Tibial nerve (tissue), 4 donors: ENCODE results near the gene MSI2. TPM values are rescaled to one million over a fixed set of nuclear protein-coding genes. Genes with fewer than 3 reads are reported as not detected.

Experiments used
- DNase-seq, 2 donors: peaks; one replicate each; pipeline ENCODE4 v3.0.0-alpha.2; 2019; ENCODE audit warnings: low spot score in 2 of 2
- H3K27ac ChIP-seq, 4 donors: fragments of 200-600 bp; sonication (generic) in 3 of 4; one replicate each; pipeline ENCODE4 v1.5.1; 2017 to 2019; ENCODE audit warnings: mild to moderate bottlenecking in 1 of 4
- H3K27me3 ChIP-seq, 2 donors: fragments of 200-600 bp; sonication (generic) in 1 of 2; one replicate each; pipeline versions ENCODE4 v1.5.1 to v1.6.0; 2017 to 2019
- H3K36me3 ChIP-seq, 3 donors: fragments of 200-600 bp; sonication (generic); one replicate each; pipeline ENCODE4 v1.5.1; 2018 to 2019
- H3K4me1 ChIP-seq, 4 donors: fragments of 200-600 bp; sonication (generic) in 3 of 4; one replicate each; pipeline ENCODE4 v1.5.1; 2017 to 2019
- H3K4me3 ChIP-seq, 4 donors: fragments of 200-600 bp; sonication (generic) in 3 of 4; one replicate each; pipeline ENCODE4 v1.5.1; 2017 to 2019; ENCODE audit warnings: mild to moderate bottlenecking in 1 of 4, moderate library complexity in 1 of 4
- H3K9me3 ChIP-seq, 4 donors: fragments of 200-600 bp; sonication (generic) in 3 of 4; one replicate each; pipeline ENCODE4 v1.5.1; 2017 to 2019
- EP300 ChIP-seq, 2 donors: sonication (generic); formaldehyde crosslinking; IDR thresholded peaks; one replicate each; pipeline ENCODE4 v1.6.1; 2017; ENCODE audit warnings: antibody characterized with exemption in 2 of 2, mild to moderate bottlenecking in 1 of 2
- POLR2A ChIP-seq, 2 donors: fragments of 450-650 bp; IDR thresholded peaks; one replicate each; pipeline ENCODE4 v1.6.1; 2017; ENCODE audit warnings: antibody characterized with exemption in 2 of 2, mild to moderate bottlenecking in 2 of 2, moderate library complexity in 2 of 2
- WGBS, 2 donors: methylation state at CpG; one replicate each; pipeline ENCODE4 v1.1.5; 2018; 5-methylcytosine and 5-hydroxymethylcytosine counted together
- total RNA-seq, 4 donors: library from RNA; depleted of rRNA; stranded (reverse); fragments of >200 nt; gene quantifications; one replicate each; pipeline ENCODE4 v1.1.0, GENCODE V29; 2016
- TF ChIP-seq, protein P1 (sequence below), 5 experiments: fragments of 200-600 bp in 3 of 5; fragments of 450-650 bp in 2 of 5; sonication (generic) in 3 of 5; IDR thresholded peaks; one replicate each; pipeline ENCODE4 v1.5.1; 2016 to 2019; ENCODE audit warnings: antibody characterized with exemption in 5 of 5, mild to moderate bottlenecking in 3 of 5, moderate library complexity in 2 of 5

MSI2 gene
- total RNA-seq, 4 donors from 2014 or later, result 11.5 to 18.3 (median 14.2) TPM

DNA sequence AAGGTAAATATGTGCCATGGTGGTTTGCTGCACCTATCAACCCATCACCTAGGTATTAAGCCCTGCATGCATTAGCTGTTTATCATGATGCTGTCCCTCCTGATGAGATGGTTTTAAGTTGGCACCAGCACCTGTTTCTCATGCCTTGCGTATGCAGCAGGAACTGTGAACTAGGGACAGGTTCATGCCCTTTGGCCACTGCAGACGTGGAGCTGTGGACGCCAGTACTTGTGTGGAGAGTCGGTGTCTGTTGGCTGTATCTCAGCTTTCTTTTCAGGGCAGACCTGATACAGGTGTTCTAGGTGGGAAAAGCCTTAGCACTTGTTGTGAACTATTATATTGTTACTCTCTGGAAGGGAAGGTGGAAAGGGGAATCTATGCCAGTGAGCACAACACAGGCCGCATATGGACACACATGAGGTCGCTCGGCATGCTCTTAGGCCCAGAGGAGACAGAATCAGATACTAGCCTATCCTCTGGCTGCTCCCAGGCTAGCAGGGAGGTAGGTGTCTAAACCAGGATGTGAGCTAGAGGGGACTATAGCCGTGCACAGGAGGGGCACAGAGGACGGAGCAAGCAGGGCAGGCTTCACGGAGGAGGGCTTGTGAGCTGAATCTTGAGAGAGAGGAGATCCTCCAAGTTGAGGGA lies 22.5 kb downstream of the MSI2 start:
- WGBS, 2 donors, result 96 to 97% methylated on average over 10 of the region's 10 CpGs
- no peak for TF ChIP-seq EP300 (IDR thresholded peaks at IDR 0.05)
- TF ChIP-seq, protein P1, sequence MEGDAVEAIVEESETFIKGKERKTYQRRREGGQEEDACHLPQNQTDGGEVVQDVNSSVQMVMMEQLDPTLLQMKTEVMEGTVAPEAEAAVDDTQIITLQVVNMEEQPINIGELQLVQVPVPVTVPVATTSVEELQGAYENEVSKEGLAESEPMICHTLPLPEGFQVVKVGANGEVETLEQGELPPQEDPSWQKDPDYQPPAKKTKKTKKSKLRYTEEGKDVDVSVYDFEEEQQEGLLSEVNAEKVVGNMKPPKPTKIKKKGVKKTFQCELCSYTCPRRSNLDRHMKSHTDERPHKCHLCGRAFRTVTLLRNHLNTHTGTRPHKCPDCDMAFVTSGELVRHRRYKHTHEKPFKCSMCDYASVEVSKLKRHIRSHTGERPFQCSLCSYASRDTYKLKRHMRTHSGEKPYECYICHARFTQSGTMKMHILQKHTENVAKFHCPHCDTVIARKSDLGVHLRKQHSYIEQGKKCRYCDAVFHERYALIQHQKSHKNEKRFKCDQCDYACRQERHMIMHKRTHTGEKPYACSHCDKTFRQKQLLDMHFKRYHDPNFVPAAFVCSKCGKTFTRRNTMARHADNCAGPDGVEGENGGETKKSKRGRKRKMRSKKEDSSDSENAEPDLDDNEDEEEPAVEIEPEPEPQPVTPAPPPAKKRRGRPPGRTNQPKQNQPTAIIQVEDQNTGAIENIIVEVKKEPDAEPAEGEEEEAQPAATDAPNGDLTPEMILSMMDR (IDR thresholded peaks at IDR 0.05), result no peak
- no peak for TF ChIP-seq POLR2A (IDR thresholded peaks at IDR 0.05)

DNA sequence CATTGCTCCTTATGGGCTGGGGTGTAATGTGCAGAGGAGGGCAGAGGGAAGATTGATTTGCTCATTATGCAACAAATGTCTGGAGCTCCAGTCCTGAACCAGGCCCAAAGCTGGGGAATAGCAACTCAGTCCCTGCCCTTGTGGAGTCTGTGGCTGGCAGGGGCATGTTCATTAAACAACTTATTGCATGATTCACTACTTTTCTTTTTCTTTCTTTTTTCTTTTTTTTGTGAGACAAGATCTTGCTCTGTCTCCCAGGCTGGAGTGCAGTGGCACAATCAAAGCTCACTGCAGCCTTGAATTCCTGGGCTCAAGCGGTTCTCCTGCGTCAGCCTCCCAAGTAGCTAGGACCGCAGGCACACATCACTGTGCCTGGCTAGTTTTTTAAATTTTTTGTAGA lies 23.1 kb downstream of the MSI2 start:
- 97 to 100% methylated on average over 3 of the region's 3 CpGs for WGBS, 2 donors
- Histone ChIP-seq H3K4me3 (no peak overlapping the region), H3K36me3 (peaks cover 0 to 4% (median 0%) of the 10 kb centered on the region in 3 donors), H3K4me1 (no peaks in the 10 kb centered on the region), H3K27me3 (no peaks in the 10 kb centered on the region), H3K27ac (no peak overlapping the region), H3K9me3 (no peaks in the 10 kb centered on the region)
- no peak for DNase-seq
- TF ChIP-seq, protein P1 (IDR thresholded peaks at IDR 0.05), result no peak
- TF ChIP-seq EP300 (IDR thresholded peaks at IDR 0.05), result no peak
- no peak for TF ChIP-seq POLR2A (IDR thresholded peaks at IDR 0.05)

More for the DNA sequence above, 22.5 kb downstream of the MSI2 start:
- no peaks in the 10 kb centered on the region for H3K9me3 ChIP-seq
- no peak overlapping the region for H3K4me3 ChIP-seq
- no peak for DNase-seq
- peaks cover 0 to 4% (median 0%) of the 10 kb centered on the region in 3 donors for H3K36me3 ChIP-seq
- no peak overlapping the region for H3K27ac ChIP-seq
- H3K4me1 ChIP-seq, result no peaks in the 10 kb centered on the region
- H3K27me3 ChIP-seq, result no peaks in the 10 kb centered on the region

DNA sequence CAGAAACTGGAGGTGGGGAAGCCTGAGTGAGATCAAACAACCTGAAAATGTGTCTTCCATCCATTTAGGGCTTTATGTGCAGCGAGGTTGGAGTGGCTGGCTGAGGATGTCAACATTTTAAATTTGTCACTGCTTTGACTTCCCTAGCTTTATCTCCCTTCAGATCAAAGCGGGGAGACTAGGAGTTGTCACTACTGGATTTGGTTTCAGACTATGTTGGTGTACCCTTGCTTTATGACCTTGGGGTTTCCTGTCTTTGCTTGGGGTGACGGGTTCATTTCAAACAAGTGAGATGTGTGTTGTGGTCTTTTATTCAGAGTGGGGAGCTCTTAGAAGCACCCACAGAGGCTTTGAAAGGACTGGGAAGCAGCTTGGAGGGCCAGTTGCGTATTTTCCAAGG lies 25.6 kb downstream of the MSI2 start:
- 93 to 94% methylated on average over 4 of the region's 4 CpGs for WGBS, 2 donors
- H3K9me3 ChIP-seq, result no peaks in the 10 kb centered on the region
- H3K27ac ChIP-seq, result no peak overlapping the region
- H3K36me3 ChIP-seq, result peaks cover 0 to 4% (median 0%) of the 10 kb centered on the region in 3 donors
- no peak for DNase-seq
- no peak for TF ChIP-seq EP300 (IDR thresholded peaks at IDR 0.05)
- no peak for TF ChIP-seq POLR2A (IDR thresholded peaks at IDR 0.05)
- TF ChIP-seq, protein P1 (IDR thresholded peaks at IDR 0.05), result no peak
- H3K4me1 ChIP-seq, result peaks cover 0 to 9% (median 0%) of the 10 kb centered on the region in 4 donors
- H3K27me3 ChIP-seq, result no peaks in the 10 kb centered on the region
- H3K4me3 ChIP-seq, result no peak overlapping the region

DNA sequence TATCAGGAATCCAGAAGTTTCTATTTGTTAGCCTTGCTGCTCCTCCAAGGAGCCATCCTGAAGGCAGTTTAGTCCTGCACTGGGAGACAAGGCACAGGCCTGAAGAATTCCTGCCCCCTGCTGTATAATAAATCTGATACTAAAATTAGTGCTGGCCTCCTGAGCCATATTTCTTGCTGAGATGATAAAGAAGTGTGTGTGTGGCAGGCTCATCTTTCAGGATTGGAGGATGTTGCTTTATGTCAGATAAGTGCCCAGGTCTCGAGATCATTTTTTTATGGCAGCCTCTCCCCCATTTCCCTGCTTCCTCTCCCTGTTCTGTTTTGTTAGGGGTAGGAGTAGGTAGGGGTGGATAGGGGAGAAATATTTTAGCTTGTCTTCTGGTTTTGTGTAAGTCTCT lies 26.0 kb downstream of the MSI2 start:
- Histone ChIP-seq H3K4me1 (peaks cover 0 to 9% (median 0%) of the 10 kb centered on the region in 4 donors), H3K9me3 (no peaks in the 10 kb centered on the region), H3K27ac (no peak overlapping the region), H3K36me3 (peaks cover 0 to 4% (median 0%) of the 10 kb centered on the region in 3 donors), H3K4me3 (no peak overlapping the region), H3K27me3 (no peaks in the 10 kb centered on the region)
- 73 to 94% methylated on average over 1 of the region's 1 CpG for WGBS, 2 donors
- TF ChIP-seq EP300 (IDR thresholded peaks at IDR 0.05), result no peak
- TF ChIP-seq, protein P1 (IDR thresholded peaks at IDR 0.05), result no peak
- TF ChIP-seq POLR2A (IDR thresholded peaks at IDR 0.05), result no peak
- no peak for DNase-seq

DNA sequence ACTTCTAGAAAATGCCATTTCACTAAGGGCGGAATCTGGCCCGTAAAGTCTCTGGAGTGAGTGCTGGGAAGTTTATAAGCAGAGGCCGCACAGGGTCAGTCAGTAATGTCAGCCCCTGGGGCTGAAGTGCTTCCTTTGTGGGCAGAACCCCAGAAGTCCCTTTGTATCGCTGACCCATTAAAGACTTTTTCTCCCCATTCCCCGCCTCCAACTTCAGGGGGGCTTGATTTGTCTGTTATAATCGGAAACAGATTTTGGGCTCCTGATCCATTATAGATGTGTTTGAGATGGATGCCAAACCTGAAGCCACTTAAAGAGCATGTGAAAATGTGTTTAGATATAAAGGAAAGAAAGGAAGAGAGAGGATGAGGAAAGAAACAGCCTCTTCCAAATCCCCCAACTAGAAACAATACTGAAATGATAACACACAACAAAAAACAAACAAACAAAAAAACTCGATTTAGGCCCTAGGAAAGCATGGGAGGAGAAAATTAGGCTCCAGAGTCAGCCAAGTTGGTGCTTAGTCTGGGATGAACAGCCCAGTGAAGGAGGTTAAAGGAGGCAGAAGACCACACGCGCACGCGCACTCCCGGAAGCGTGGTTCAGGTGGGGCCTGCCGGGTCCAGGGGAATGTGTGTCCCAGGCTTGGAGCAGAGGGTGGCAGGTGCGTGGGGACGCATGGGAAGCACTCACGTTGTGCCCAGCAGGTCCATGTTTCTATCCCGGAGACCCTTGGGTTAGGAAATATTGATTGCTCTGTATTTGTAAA lies 27.1 kb downstream of the MSI2 start:
- TF ChIP-seq, protein P1 (IDR thresholded peaks at IDR 0.05), result no peak
- TF ChIP-seq POLR2A (IDR thresholded peaks at IDR 0.05), result no peak
- TF ChIP-seq EP300 (IDR thresholded peaks at IDR 0.05), result no peak
- H3K4me1 ChIP-seq, result peaks cover 0 to 9% (median 0%) of the 10 kb centered on the region in 4 donors
- no peak overlapping the region for H3K4me3 ChIP-seq
- DNase-seq, result no peak
- no peaks in the 10 kb centered on the region for H3K9me3 ChIP-seq
- no peaks in the 10 kb centered on the region for H3K27me3 ChIP-seq
- peaks cover 0 to 4% (median 0%) of the 10 kb centered on the region in 3 donors for H3K36me3 ChIP-seq
- 77 to 80% methylated on average over 17 to 18 of the region's 18 CpGs for WGBS, 2 donors
- no peak overlapping the region for H3K27ac ChIP-seq
